Astrocyte of the spinal cord (primary cell): ENCODE results near the gene ZNF417.

Source experiments
- DNase-seq: peaks from one replicate; pipeline ENCODE4 v3.0.0; 2011; ENCODE audit warnings: low read depth, low spot score
- H3K4me3 ChIP-seq: 2 replicates; pipeline ENCODE4 v1.5.1; 2011; ENCODE audit warnings: low read depth, mild to moderate bottlenecking, low read length, moderate library complexity
- in situ Hi-C: cut with HindIII; loops from 2 replicates; pipeline ENCODE4 v1.10.0; 2017; ENCODE audit warnings: low sequenced_read_pairs
- TF ChIP-seq, protein P1 (sequence below): IDR thresholded peaks from 2 replicates; pipeline ENCODE4 v1.5.1; 2012; ENCODE audit warnings: low read depth, mild to moderate bottlenecking, low read length, inconsistent platforms

ZNF417 gene

DNA sequence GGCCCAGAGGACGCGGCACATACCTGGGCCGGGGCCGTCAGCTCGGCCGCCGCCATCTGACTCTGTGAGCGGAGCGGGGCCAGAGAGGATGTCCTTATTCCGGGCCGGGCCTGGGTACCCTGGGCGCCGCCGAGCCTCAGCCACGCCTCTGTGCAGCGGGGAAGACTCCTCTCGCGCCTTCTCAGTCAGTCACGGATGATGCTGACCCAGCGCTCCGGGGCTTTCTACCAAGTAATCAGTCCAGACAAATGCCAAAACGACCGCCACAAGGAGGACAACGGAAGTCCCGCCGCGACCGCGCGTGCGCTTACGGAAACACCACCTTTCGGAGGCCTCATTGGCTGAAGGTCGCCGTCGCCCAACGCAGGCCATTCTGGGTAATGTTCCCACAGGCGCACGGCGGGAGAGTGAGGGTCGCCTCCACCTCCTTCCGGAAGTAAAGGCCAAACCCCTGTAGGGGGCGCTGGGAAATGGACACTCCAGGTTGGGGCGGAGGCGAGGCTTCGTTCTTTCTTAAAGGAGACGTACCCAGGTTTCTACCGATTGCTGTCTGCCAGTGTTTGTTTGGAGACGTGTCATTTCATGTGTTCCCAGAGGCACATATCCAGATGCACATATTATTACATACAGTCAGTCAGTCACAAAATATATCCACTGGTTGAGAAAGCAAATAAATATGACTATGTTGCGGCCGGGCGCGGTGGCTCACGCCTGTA is 31.2 kb upstream of the ZNF417 start, which contains the start of gene ZNF256:
ZNF256 (minus strand) TSS at position 288 of the 716 bp plus-strand sequence; CDS start at position 56, 232 bp downstream.
- TF ChIP-seq, protein P1, sequence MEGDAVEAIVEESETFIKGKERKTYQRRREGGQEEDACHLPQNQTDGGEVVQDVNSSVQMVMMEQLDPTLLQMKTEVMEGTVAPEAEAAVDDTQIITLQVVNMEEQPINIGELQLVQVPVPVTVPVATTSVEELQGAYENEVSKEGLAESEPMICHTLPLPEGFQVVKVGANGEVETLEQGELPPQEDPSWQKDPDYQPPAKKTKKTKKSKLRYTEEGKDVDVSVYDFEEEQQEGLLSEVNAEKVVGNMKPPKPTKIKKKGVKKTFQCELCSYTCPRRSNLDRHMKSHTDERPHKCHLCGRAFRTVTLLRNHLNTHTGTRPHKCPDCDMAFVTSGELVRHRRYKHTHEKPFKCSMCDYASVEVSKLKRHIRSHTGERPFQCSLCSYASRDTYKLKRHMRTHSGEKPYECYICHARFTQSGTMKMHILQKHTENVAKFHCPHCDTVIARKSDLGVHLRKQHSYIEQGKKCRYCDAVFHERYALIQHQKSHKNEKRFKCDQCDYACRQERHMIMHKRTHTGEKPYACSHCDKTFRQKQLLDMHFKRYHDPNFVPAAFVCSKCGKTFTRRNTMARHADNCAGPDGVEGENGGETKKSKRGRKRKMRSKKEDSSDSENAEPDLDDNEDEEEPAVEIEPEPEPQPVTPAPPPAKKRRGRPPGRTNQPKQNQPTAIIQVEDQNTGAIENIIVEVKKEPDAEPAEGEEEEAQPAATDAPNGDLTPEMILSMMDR: peak; percentile 50
- DNase-seq: peak; percentile 96
- in situ Hi-C loops: no loop called here
- H3K4me3 ChIP-seq: peak within 1 kb of the TSS; percentile 85

DNA sequence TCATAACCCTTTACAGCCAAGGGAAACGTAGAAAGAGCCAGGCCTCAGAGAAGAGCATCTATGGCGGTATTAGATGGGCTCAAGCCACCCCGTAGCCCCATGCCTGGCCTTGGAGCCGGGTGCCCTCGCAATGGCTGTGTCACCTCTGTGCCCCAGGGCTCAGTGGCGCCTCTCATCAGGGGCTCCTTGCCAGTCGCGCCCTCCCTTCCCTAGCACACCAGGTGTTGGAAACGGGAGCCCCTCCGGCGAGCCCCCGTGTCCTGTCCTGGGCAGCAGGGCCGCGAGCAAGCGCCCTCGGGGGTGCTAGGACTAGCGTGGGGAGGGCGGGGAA is 30.7 kb upstream of the ZNF417 start:
- in situ Hi-C loops: no loop called here
- DNase-seq: no peak
- H3K4me3 ChIP-seq: peak overlapping the region; percentile 85
- TF ChIP-seq, protein P1: no peak

DNA sequence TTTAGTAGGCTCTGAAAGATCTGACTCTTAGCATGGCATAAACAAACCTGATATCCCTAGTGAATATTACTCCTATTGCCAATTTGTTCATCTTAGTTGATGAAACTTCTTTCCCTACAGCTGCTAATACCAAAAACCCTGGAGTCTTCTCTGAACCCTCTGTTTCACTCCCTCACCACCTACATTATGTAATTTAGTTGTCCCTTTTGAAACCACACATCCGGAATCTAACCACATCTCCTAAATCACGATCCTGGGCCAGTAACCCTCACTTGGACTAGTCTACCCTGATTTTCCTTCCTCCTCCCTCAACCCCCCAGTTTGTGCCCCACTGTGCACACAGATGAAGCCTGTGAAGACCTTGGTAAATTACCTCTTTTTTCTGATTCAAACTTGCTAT is 29.9 kb upstream of the ZNF417 start:
- TF ChIP-seq, protein P1: no peak
- in situ Hi-C loops: no loop called here

DNA sequence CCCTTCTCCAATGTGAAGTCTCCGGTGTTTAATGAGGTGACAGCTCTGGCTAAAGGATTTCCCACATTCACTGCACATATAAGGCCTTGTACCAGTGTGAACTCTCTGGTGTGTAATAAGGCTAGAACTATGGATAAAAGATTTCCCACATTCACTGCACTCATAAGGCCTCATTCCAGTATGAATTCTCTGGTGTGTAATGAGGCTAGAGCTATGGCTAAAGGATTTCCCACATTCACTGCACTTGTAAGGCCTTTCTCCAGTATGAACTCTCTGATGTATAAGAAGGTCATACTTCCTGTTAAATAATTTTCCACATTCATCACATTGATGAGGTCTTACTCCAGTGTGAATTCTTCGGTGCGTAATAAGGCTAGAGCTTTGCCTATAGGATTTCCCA is 25.2 kb upstream of the ZNF417 start:
- TF ChIP-seq, protein P1: no peak
- no peak for DNase-seq
- in situ Hi-C loops: no loop called here
- H3K4me3 ChIP-seq: no peak overlapping the region

More for the DNA sequence above, 29.9 kb upstream of the ZNF417 start:
- peak overlapping the region; percentile 85 for H3K4me3 ChIP-seq
- DNase-seq: no peak

DNA sequence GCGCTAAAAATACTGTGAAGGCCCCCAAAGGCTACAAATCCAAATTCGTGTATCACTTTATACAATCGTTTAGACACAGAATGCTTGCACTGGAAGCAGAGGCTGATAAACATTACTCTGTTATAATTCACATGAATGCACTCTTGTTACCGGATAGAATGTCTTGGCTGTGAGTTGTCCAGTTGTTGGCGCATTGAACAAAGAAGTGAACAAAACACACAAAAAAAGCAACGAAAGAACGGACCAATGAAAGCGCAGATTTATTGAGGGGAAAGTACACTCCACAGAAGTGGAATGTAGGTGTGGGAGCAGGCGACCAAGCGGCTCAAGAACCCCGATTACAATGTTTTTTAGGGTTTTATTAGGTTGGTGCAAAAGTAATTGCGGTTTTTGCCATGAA is 19.3 kb upstream of the ZNF417 start:
- in situ Hi-C loops: no loop called here
- TF ChIP-seq, protein P1: no peak
- H3K4me3 ChIP-seq: no peak overlapping the region
- DNase-seq: no peak

DNA sequence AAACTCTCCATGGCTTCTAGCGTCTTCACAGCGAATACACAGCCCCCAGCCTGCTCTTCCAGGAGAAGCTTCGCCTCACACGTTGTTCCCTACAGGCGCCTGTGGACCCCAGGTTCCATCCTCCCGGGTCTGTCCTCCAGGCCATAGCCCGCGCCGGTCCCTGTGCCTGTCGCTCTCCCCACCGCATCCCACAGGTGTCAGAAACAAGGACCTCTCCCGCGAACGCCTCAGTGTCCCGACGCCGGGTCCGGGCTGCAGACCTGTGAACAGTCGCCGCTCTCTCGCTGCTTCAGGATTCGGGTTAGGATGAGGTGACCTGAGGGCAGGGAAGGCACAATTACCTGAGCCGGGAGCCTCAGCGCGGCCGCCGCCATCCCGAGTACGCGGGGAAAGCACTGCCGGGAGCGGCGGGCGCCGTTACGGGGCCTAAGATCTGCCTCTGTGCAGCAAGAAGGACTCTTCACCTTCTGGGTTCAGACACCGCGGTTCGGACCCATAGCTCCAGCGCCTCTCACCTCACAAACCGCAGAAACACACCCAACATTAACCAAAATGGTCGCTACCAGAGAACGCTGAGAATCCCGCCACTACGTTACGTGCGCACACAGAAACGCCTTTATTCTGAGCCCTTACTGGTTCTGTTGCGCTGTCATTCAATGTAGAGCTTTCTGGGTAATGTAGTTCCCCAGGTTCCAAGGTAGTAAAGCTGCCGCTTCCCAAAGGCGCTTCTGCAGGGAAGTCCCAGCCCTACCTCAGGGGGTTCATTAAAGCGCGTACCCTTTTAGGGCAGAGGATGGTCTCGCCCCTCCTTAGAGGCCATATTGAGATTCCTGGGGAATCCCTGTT is 18.7 kb upstream of the ZNF417 start, which contains the start of gene ZNF418:
ZNF418 (minus strand) TSS at position 583 of the 846 bp plus-strand sequence. CDS start 1,580 bp downstream, outside the sequence.
- in situ Hi-C loops: no loop called here
- DNase-seq: peak; percentile 83
- TF ChIP-seq, protein P1: no peak

More for the DNA sequence above, 18.7 kb upstream of the ZNF417 start, which contains the start of gene ZNF418:
- peak within 1 kb of the TSS; percentile 84 for H3K4me3 ChIP-seq
